H9 (cell line): ENCODE measurements around the gene CACNA1A. TPM values are rescaled to one million over a fixed set of nuclear protein-coding genes. Genes with fewer than 3 reads are reported as not detected.

Experiments used
- DNase-seq: peaks from one replicate; pipeline ENCODE4 v3.0.0-alpha.2; 2017
- H2AFZ ChIP-seq: one replicate; pipeline ENCODE4 v1.6.1; 2013; ENCODE audit warnings: mild to moderate bottlenecking, low read length, control low read depth, moderate library complexity
- H2AK5ac ChIP-seq: 2 replicates; pipeline ENCODE4 v1.6.1; 2013; ENCODE audit warnings: low read length, control low read depth, mixed read lengths; ENCODE audit not compliant: insufficient read length
- H2BK120ac ChIP-seq: one replicate; pipeline ENCODE4 v1.6.1; 2013; ENCODE audit warnings: low read depth, mild to moderate bottlenecking, low read length, control low read depth, inconsistent platforms; ENCODE audit not compliant: poor library complexity, severe bottlenecking
- H2BK12ac ChIP-seq: 2 replicates; pipeline ENCODE4 v1.6.1; 2013; ENCODE audit warnings: low read length, control low read depth, mixed read lengths, low read depth; ENCODE audit not compliant: insufficient read length
- H2BK15ac ChIP-seq: 2 replicates; pipeline ENCODE4 v1.6.1; 2013; ENCODE audit warnings: low read depth, low read length, control low read depth
- H2BK20ac ChIP-seq: one replicate; pipeline ENCODE4 v1.6.1; 2013; ENCODE audit warnings: low read depth, mild to moderate bottlenecking, low read length, control low read depth, inconsistent platforms; ENCODE audit not compliant: poor library complexity, severe bottlenecking
- H2BK5ac ChIP-seq: 2 replicates; pipeline ENCODE4 v1.6.1; 2013; ENCODE audit warnings: low read length, control low read depth, mixed read lengths; ENCODE audit not compliant: insufficient read length
- H3K14ac ChIP-seq: 2 replicates; pipeline ENCODE4 v1.6.1; 2013; ENCODE audit warnings: low read length, control low read depth; ENCODE audit not compliant: insufficient read depth
- H3K18ac ChIP-seq: 2 replicates; pipeline ENCODE4 v1.6.1; 2013; ENCODE audit warnings: low read depth, mild to moderate bottlenecking, mixed read lengths, low read length, control low read depth; ENCODE audit not compliant: insufficient read length
- H3K23ac ChIP-seq: 2 replicates; pipeline ENCODE4 v1.6.1; 2013; ENCODE audit warnings: low read length, control low read depth, mixed read lengths, low read depth; ENCODE audit not compliant: insufficient read length
- H3K23me2 ChIP-seq: 2 replicates; pipeline ENCODE4 v1.6.1; 2013; ENCODE audit warnings: low read depth, mild to moderate bottlenecking, mixed read lengths, low read length, control low read depth; ENCODE audit not compliant: insufficient read length, poor library complexity, severe bottlenecking
- H3K27ac ChIP-seq: 2 replicates; pipeline ENCODE4 v1.5.1; 2013; ENCODE audit warnings: low read length, control low read depth, mixed read lengths, low read depth; ENCODE audit not compliant: insufficient read length
- H3K27me3 ChIP-seq: 2 replicates; pipeline ENCODE4 v1.6.1; 2013; ENCODE audit warnings: low read length, control low read depth, inconsistent platforms; ENCODE audit not compliant: insufficient read depth
- H3K4ac ChIP-seq: 2 replicates; pipeline ENCODE4 v1.6.1; 2013; ENCODE audit warnings: low read depth, mild to moderate bottlenecking, control low read depth, inconsistent platforms, low read length, moderate library complexity
- H3K4me1 ChIP-seq: 2 replicates; pipeline ENCODE4 v1.6.1; 2013; ENCODE audit warnings: low read length, control low read depth, inconsistent platforms; ENCODE audit not compliant: insufficient read depth
- H3K4me2 ChIP-seq: 2 replicates; pipeline ENCODE4 v1.6.1; 2013; ENCODE audit warnings: low read length, control low read depth, mixed read lengths; ENCODE audit not compliant: insufficient read length, insufficient read depth
- H3K56ac ChIP-seq: 2 replicates; pipeline ENCODE4 v1.6.1; 2013; ENCODE audit warnings: low read depth, mild to moderate bottlenecking, mixed read lengths, low read length, control low read depth; ENCODE audit not compliant: insufficient read length
- H3K79me1 ChIP-seq: 2 replicates; pipeline ENCODE4 v1.6.1; 2013; ENCODE audit warnings: low read depth, mild to moderate bottlenecking, moderate library complexity, low read length, control low read depth, inconsistent platforms; ENCODE audit not compliant: insufficient read depth, poor library complexity, severe bottlenecking
- H3K79me2 ChIP-seq: 2 replicates; pipeline ENCODE4 v1.6.1; 2013; ENCODE audit warnings: low read length, control low read depth, inconsistent platforms; ENCODE audit not compliant: insufficient read depth
- H3K9ac ChIP-seq: 2 replicates; pipeline ENCODE4 v1.6.1; 2013; ENCODE audit warnings: low read length, control low read depth, mixed read lengths; ENCODE audit not compliant: insufficient read length; ENCODE audit errors: extremely low read depth
- H3K9me3 ChIP-seq: one replicate; pipeline ENCODE4 v1.6.1; 2013; ENCODE audit warnings: low read depth, low read length, inconsistent platforms; ENCODE audit not compliant: control insufficient read depth
- H3T11ph ChIP-seq: one replicate; pipeline ENCODE4 v1.6.1; 2013; ENCODE audit warnings: mild to moderate bottlenecking, low read length, control low read depth, inconsistent platforms
- H4K20me1 ChIP-seq: one replicate; pipeline ENCODE4 v1.6.1; 2013; ENCODE audit not compliant: control insufficient read depth, insufficient read length, insufficient read depth
- H4K5ac ChIP-seq: 2 replicates; pipeline ENCODE4 v1.6.1; 2013; ENCODE audit warnings: low read depth, mild to moderate bottlenecking, mixed read lengths, low read length, control low read depth; ENCODE audit not compliant: insufficient read length
- H4K8ac ChIP-seq: replicated peaks from 2 replicates; pipeline ENCODE4 v1.6.1; 2013; ENCODE audit warnings: low read length, control low read depth, mixed read lengths, low read depth; ENCODE audit not compliant: insufficient read length
- H4K91ac ChIP-seq: 2 replicates; pipeline ENCODE4 v1.6.1; 2013; ENCODE audit warnings: low read depth, mild to moderate bottlenecking, moderate library complexity, mixed read lengths, low read length, control low read depth; ENCODE audit not compliant: insufficient read length
- H3K27ac Mint-ChIP-seq, 3 experiments: 2 replicates in 2 of 3; 3 replicates in 1 of 3; pipeline ENCODE4 v1.8.0; 2020 to 2021; ENCODE audit warnings: mixed read lengths in 3 of 3, mild to moderate bottlenecking in 1 of 3, moderate library complexity in 1 of 3
- H3K27me3 Mint-ChIP-seq: 2 replicates; pipeline ENCODE4 v1.8.0; 2021; ENCODE audit warnings: low read depth, mild to moderate bottlenecking, moderate library complexity, mixed read lengths
- H3K36me3 Mint-ChIP-seq, 3 experiments: 2 replicates in 2 of 3; 3 replicates in 1 of 3; pipeline ENCODE4 v1.8.0; 2020 to 2021; ENCODE audit warnings: low read depth in 3 of 3, mixed read lengths in 3 of 3; ENCODE audit not compliant: insufficient read depth in 1 of 3
- H3K4me1 Mint-ChIP-seq, 2 experiments: 2 replicates each; pipeline ENCODE4 v1.8.0; 2020; ENCODE audit warnings: mixed read lengths in 2 of 2
- H3K4me3 Mint-ChIP-seq, 2 experiments: 2 replicates in 1 of 2; 3 replicates in 1 of 2; pipeline ENCODE4 v1.8.0; 2020 to 2021; ENCODE audit warnings: mild to moderate bottlenecking in 2 of 2, mixed read lengths in 2 of 2, moderate library complexity in 1 of 2
- H3K9me3 Mint-ChIP-seq, 2 experiments: 2 replicates in 1 of 2; 3 replicates in 1 of 2; pipeline ENCODE4 v1.8.0; 2020; ENCODE audit warnings: mild to moderate bottlenecking in 2 of 2, mixed read lengths in 2 of 2, moderate library complexity in 1 of 2
- WGBS: extraction: QIAGEN DNeasy Blood & Tissue Kit; methylation state at CpG from one replicate; pipeline ENCODE4 v1.1.7; 2013; ENCODE audit warnings: missing lambda C conversion rate, low lambda C conversion rate, mixed read lengths; ENCODE audit not compliant: insufficient read length; ENCODE audit errors: extremely low coverage; 5-methylcytosine and 5-hydroxymethylcytosine counted together
- total RNA-seq: library from RNA; stranded (reverse); gene quantifications from 2 replicates; pipeline ENCODE4 v1.2.1, GENCODE V29; 2021
- TF ChIP-seq, protein P1 (sequence below): fragments of 200-600 bp; sonication (generic); conservative IDR thresholded peaks from 3 replicates; pipeline ENCODE4 v1.8.0; 2021; ENCODE audit warnings: antibody characterized with exemption, mild to moderate bottlenecking

Gene CACNA1A
- total RNA-seq, 1 experiment from 2014 or later = 8.0 TPM

GRCh38 chr19:13399746-13400145 is 106.5 kb downstream of the CACNA1A start:
- no peak overlapping the region for H3K27ac ChIP-seq
- no peaks in the 10 kb centered on the region for H3K23me2 ChIP-seq
- H3K9me3 ChIP-seq = no peaks in the 10 kb centered on the region
- H3K9ac ChIP-seq = no peak overlapping the region
- DNase-seq = no peak
- H3K56ac ChIP-seq = no peak overlapping the region
- H2BK5ac ChIP-seq = no peak overlapping the region
- H3K79me2 ChIP-seq = no peaks in the 10 kb centered on the region
- Mint-ChIP-seq H3K36me3 (peaks cover 0 to 6% (median 0%) of the 10 kb centered on the region in 3 experiments; a peak in 2 of 7 replicates), H3K4me1 (peaks cover 7 to 15% of the 10 kb centered on the region in 2 experiments; a peak in 3 of 4 replicates), H3K4me3 (no peak overlapping the region), H3K9me3 (peaks cover 0 to 6% of the 10 kb centered on the region in 2 experiments; a peak in 1 of 5 replicates), H3K27ac (peak overlapping the region in 1 of 3 experiments; percentile 30; a peak in 1 of 7 replicates), H3K27me3 (peaks cover 11% of the 10 kb centered on the region)
- H3K79me1 ChIP-seq = no peaks in the 10 kb centered on the region
- H4K91ac ChIP-seq = no peak overlapping the region
- no peak overlapping the region for H2BK20ac ChIP-seq
- H2BK15ac ChIP-seq = peak overlapping the region; percentile 95; the same call in 1 of the 2 replicates
- H2AK5ac ChIP-seq = no peak overlapping the region
- H3K14ac ChIP-seq = no peak overlapping the region
- TF ChIP-seq, protein P1, sequence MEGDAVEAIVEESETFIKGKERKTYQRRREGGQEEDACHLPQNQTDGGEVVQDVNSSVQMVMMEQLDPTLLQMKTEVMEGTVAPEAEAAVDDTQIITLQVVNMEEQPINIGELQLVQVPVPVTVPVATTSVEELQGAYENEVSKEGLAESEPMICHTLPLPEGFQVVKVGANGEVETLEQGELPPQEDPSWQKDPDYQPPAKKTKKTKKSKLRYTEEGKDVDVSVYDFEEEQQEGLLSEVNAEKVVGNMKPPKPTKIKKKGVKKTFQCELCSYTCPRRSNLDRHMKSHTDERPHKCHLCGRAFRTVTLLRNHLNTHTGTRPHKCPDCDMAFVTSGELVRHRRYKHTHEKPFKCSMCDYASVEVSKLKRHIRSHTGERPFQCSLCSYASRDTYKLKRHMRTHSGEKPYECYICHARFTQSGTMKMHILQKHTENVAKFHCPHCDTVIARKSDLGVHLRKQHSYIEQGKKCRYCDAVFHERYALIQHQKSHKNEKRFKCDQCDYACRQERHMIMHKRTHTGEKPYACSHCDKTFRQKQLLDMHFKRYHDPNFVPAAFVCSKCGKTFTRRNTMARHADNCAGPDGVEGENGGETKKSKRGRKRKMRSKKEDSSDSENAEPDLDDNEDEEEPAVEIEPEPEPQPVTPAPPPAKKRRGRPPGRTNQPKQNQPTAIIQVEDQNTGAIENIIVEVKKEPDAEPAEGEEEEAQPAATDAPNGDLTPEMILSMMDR = no peak
- no peak overlapping the region for H3K18ac ChIP-seq
- no peak overlapping the region for H3T11ph ChIP-seq
- H2BK12ac ChIP-seq = peak overlapping the region; percentile 84
- H3K4me2 ChIP-seq = no peak overlapping the region
- H4K5ac ChIP-seq = no peak overlapping the region
- H2BK120ac ChIP-seq = no peak overlapping the region
- no peak overlapping the region for H4K8ac ChIP-seq
- no peak overlapping the region for H3K23ac ChIP-seq
- H4K20me1 ChIP-seq = no peaks in the 10 kb centered on the region
- no peak overlapping the region for H2AFZ ChIP-seq
- H3K4me1 ChIP-seq = peaks cover 7% of the 10 kb centered on the region
- WGBS = no CpG with 5 or more reads among the region's 5 CpGs
- no peak overlapping the region for H3K4ac ChIP-seq
- no peaks in the 10 kb centered on the region for H3K27me3 ChIP-seq
